Activated CD8-positive, alpha-beta memory T cell treated with anti-CD3 and anti-CD28 coated beads, Interleukin-2, amount 10 ng/mL, durations not matched to agents 7 days and 5 days (primary cell): Measurements from ENCODE around the gene ECE1. TPM values are rescaled to one million over a fixed set of nuclear protein-coding genes. Genes with fewer than 3 reads are reported as not detected.

Source experiments
- ATAC-seq: fragments of 150-1000 bp; cut with Tn5 transposase; one replicate; pipeline ENCODE4 v1.10.0; 2021; ENCODE audit warnings: moderate library complexity
- CTCF ChIA-PET: fragments of 350-600 bp; sonication (Branson Sonifier 250); formaldehyde crosslinking; loops from one replicate; lab custom pipeline; 2021; ENCODE audit warnings: antibody characterized with exemption; lab: Charles Lee
- DNase-seq: peaks from one replicate; pipeline ENCODE4 v3.0.0-alpha.2; 2020
- H3K27ac Mint-ChIP-seq: one replicate; pipeline ENCODE4 v1.8.0; 2021; ENCODE audit warnings: mild to moderate bottlenecking, mixed read lengths
- H3K27me3 Mint-ChIP-seq: one replicate; pipeline ENCODE4 v1.8.0; 2021; ENCODE audit warnings: mixed read lengths
- H3K36me3 Mint-ChIP-seq: one replicate; pipeline ENCODE4 v1.8.0; 2021; ENCODE audit warnings: mild to moderate bottlenecking, mixed read lengths
- H3K4me1 Mint-ChIP-seq: one replicate; pipeline ENCODE4 v1.8.0; 2021; ENCODE audit warnings: mixed read lengths
- H3K4me3 Mint-ChIP-seq: one replicate; pipeline ENCODE4 v1.8.0; 2021; ENCODE audit warnings: mild to moderate bottlenecking, moderate library complexity, mixed read lengths
- H3K9me3 Mint-ChIP-seq: one replicate; pipeline ENCODE4 v1.8.0; 2022; ENCODE audit warnings: low read depth, mixed read lengths
- total RNA-seq, 2 experiments: library from RNA; stranded (reverse); gene quantifications; one replicate each; pipeline ENCODE4 v1.2.3, GENCODE V29; 2021

ECE1 gene
- total RNA-seq, 2 experiments from 2014 or later = 46.6 to 87.5 TPM

DNA sequence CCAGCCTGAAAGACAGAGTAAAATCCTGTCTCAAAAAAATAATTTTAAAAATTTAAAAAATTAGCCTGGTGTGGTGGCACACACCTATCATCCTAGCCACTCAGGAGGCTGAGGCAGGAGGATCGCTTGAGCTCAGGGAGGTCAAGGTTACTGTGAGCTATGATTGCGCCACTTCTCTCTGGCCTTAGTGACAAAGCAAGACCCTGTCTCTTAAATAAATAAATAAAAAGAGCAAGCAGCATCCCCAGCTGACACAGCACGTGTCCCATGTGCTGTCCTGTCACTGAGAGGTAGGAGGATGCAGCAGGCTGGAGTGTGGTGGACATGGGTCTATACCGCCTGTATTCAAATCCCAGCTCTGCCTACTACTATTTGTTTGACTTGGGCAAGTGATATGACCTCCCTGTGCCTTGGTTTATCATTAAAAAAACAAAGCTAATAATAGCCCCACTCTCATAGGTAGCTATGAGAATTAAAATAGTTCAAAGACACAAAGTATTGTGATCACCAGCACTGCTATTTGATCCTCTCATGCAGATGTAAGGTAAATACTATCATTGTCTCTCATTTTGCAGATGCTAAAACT is 22.2 kb upstream of the ECE1 start:
- Mint-ChIP-seq H3K4me1 (peaks cover 28% of the 10 kb centered on the region), H3K27me3 (no peaks in the 10 kb centered on the region), H3K36me3 (peaks cover 14% of the 10 kb centered on the region), H3K4me3 (no peak overlapping the region), H3K9me3 (no peaks in the 10 kb centered on the region), H3K27ac (no peak overlapping the region)
- CTCF ChIA-PET = interaction anchor here (1.4 kb wide), 1 partner anchor 32 kb away, joined by 3 read pairs; no protein-coding TSS in a partner anchor
- ATAC-seq (no peak), DNase-seq (no peak)

DNA sequence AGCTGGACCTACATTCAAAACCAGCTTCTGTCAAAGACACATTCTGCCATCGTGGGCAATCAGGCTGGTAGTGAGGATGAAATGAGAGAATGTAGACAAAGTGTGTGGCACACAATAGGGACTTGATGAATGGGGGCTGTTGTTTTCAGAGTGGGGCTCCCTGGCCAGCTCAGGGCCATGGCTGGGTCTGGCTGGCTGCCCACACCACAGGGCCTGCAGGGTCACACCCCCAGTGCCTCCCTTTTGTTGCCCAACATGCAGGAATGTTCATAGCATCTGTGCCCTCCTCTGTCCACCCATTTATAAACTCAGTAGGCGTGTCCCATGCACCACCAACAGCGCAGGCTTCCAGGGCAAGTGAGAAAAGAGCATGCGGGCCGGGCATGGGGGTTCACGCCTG is 20.8 kb upstream of the ECE1 start:
- Mint-ChIP-seq H3K9me3 (no peaks in the 10 kb centered on the region), H3K36me3 (peaks cover 14% of the 10 kb centered on the region), H3K4me3 (no peak overlapping the region), H3K27me3 (no peaks in the 10 kb centered on the region), H3K4me1 (peaks cover 34% of the 10 kb centered on the region), H3K27ac (no peak overlapping the region)
- no peak for DNase-seq
- CTCF ChIA-PET = no interaction called here
- ATAC-seq = no peak

DNA sequence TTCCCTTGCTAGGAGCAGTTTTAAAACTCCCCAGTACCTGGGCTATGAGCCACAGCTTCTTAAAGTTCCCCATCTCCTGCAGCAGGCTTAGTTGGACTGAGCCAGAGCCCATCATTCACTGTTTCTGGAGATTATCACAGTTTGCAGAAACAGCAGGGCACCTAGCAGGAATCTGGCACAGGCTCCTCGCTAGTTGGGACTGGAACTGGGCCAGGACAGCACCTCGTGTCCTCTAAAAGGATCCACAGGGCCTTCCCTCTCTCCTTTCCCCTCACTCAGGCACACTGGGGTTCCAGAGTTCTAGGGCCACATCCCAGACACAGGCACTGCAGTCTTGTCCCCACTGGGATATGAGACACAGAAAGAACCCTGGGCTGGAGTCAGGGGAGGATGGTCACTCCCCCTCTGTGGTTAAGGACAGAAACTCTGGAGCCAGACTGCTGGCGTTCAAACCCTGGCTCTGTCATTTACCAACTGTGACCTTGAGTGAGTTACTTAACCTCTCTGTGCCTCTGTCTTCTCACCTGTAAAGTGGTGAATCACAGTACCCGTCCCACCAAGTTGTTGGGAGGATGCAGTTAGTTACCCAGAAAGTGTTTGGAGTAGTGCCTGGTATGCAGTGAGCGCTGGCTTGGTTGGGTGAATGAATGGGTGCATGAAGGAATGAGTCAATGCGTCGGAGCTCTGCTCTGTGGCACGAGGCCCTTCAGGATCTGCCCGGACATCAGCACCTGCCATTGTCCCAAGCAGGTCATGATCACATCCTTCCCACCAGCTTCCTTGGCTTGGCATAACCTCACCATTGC is 18.8 kb upstream of the ECE1 start:
- peaks cover 14% of the 10 kb centered on the region for H3K36me3 Mint-ChIP-seq
- CTCF ChIA-PET = no interaction called here

DNA sequence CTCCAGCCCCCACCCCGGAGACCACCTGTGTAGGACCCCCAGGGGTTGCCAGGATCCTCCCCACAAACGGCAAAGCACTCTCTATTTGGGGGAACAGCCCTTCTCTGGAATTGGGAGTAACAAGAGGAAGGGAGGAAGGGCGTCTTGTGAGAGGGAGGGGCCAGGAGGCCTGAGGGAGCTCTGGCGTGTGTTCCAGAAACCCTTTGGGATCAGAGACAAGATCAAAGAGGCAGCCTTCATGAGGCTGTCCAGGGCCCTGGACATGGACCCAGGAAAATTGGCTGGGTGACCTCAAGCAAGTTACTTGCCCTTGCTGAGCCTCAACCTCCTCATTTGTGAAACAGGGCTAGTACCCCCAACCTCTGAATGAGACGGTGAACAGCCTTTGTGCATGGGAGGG is 18.1 kb upstream of the ECE1 start:
- H3K27ac Mint-ChIP-seq = no peak overlapping the region
- H3K4me1 Mint-ChIP-seq = peaks cover 34% of the 10 kb centered on the region
- CTCF ChIA-PET = no interaction called here
- no peaks in the 10 kb centered on the region for H3K9me3 Mint-ChIP-seq
- no peaks in the 10 kb centered on the region for H3K27me3 Mint-ChIP-seq
- ATAC-seq (no peak), DNase-seq (no peak)
- H3K36me3 Mint-ChIP-seq = peaks cover 14% of the 10 kb centered on the region
- no peak overlapping the region for H3K4me3 Mint-ChIP-seq

More for the DNA sequence above, 18.8 kb upstream of the ECE1 start:
- H3K27ac Mint-ChIP-seq = no peak overlapping the region
- no peaks in the 10 kb centered on the region for H3K27me3 Mint-ChIP-seq
- ATAC-seq (no peak), DNase-seq (no peak)
- H3K9me3 Mint-ChIP-seq = no peaks in the 10 kb centered on the region
- peaks cover 34% of the 10 kb centered on the region for H3K4me1 Mint-ChIP-seq
- H3K4me3 Mint-ChIP-seq = no peak overlapping the region

DNA sequence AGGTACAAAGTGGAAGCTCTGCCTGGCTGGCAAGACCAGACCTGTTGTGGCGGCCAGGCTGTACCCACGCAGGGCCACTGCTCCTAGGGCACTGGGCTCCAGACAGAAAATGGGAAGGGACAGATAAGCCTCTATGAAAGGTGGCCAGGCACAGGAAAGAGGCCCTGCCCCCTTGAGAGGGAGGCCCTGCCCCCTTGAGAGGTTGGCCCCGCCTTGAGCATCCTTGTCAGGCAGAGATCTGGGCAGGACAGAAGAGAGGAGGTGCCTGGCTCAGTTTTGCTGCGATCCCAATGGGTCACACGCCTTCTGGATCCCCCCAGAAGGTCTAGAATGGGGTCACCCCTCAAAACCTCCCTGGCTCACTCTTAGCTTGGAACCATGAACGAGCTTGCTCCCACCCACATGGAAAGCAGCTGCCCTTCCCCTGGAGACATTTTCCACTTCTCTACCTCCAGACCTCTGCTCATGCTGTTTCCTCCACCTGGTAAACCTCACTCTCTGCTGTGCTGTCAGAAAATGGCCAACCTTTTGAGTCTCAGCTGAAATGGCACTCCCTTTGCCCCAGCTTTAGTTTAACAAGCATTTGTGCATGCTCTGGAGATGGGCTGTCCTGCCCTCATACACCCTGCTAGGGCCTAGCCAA is 17.5 kb upstream of the ECE1 start:
- H3K9me3 Mint-ChIP-seq = no peaks in the 10 kb centered on the region
- ATAC-seq (peak; percentile 77), DNase-seq (no peak)
- CTCF ChIA-PET = interaction anchor here (2.0 kb wide), 1 partner anchor 61 kb away, joined by 6 read pairs; no protein-coding TSS in a partner anchor
- H3K27ac Mint-ChIP-seq = peak overlapping the region; percentile 40
- peaks cover 14% of the 10 kb centered on the region for H3K36me3 Mint-ChIP-seq
- peaks cover 34% of the 10 kb centered on the region for H3K4me1 Mint-ChIP-seq
- no peaks in the 10 kb centered on the region for H3K27me3 Mint-ChIP-seq
- no peak overlapping the region for H3K4me3 Mint-ChIP-seq

DNA sequence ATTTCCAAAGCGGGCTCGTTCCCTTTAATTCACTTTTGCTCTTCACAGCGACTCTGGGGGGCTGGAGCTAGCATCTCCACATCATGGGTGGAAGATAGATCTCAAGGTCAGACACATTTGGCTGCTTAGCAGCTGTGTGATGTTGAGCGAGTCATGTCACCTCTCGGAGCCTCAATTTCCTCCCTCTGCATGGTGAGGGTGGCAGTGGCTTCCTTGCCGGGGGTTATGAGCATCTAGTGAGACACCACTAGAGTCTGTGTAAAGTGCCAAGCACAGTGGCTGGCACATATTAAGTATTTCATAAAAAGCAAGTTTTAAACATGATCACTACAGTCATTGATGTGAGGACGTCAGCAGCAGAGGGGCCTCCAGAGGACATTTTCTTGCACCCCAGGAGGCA is 16.9 kb upstream of the ECE1 start:
- Mint-ChIP-seq H3K36me3 (peaks cover 14% of the 10 kb centered on the region), H3K4me1 (peaks cover 34% of the 10 kb centered on the region), H3K9me3 (no peaks in the 10 kb centered on the region), H3K4me3 (no peak overlapping the region), H3K27ac (no peak overlapping the region), H3K27me3 (no peaks in the 10 kb centered on the region)
- CTCF ChIA-PET = interaction anchor here (2.0 kb wide), 1 partner anchor 61 kb away, joined by 6 read pairs; no protein-coding TSS in a partner anchor
- ATAC-seq (peak; percentile 43), DNase-seq (no peak)

DNA sequence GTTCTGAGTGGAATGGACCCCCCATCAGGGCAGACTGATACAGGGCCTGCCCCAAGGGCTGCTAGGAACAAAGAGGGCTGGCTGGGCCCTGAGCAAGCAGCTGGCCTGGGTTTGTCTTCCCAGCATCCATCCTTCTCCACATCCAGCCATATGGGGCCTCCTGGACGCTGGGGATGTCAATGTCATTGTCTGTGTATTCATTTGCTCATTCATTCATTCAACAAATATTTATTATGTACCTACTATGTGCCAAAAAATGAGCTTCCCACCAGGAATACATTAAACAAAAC is 15.6 kb upstream of the ECE1 start:
- CTCF ChIA-PET = interaction anchor here (0.7 to 2.0 kb wide), 2 partner anchors 36 to 63 kb away, joined by 3 to 6 read pairs; no protein-coding TSS in a partner anchor
- Mint-ChIP-seq H3K9me3 (no peaks in the 10 kb centered on the region), H3K27ac (no peak overlapping the region), H3K4me3 (no peak overlapping the region), H3K36me3 (peaks cover 12% of the 10 kb centered on the region), H3K4me1 (peaks cover 35% of the 10 kb centered on the region), H3K27me3 (no peaks in the 10 kb centered on the region)
- ATAC-seq (no peak), DNase-seq (no peak)

DNA sequence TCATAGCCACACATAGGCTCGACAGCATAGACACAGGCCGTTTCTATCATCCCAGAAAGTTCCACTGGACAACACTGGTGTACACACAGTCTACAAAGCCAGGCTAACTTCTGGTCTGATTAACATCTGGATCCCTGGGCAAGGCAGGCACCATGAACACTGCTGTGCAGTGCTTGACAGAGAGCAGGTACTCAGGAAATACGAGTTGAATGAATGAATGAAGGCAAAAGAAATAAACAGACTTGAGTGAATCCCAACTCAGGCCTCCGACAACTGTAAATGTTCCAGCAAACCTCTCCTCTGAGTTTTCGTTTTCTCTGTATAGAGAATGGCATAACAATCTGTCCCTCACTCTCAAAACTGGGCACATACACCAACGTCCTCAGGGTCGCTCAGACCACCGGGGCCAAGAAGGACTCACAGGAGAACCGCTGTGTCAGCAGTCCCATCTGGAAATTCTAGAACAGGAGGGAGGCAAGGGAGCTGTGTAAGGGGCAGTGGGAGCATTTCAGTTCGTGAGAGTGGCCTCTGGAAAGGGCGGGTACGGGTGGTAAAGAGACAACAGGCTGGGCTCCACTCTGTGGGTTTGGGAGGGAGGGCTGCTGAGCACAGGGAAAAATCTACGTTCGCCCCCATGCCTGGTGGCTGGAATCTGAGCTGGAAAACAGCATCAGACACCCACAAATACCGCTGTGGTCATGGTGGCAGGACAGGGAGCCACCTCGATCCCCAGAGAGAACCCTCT is 15.1 kb upstream of the ECE1 start:
- ATAC-seq (no peak), DNase-seq (no peak)
- peaks cover 6% of the 10 kb centered on the region for H3K36me3 Mint-ChIP-seq
- no peaks in the 10 kb centered on the region for H3K27me3 Mint-ChIP-seq
- CTCF ChIA-PET = interaction anchor here (2.0 kb wide), 1 partner anchor 63 kb away, joined by 6 read pairs; no protein-coding TSS in a partner anchor
- H3K9me3 Mint-ChIP-seq = no peaks in the 10 kb centered on the region
- H3K27ac Mint-ChIP-seq = no peak overlapping the region
- no peak overlapping the region for H3K4me3 Mint-ChIP-seq
- H3K4me1 Mint-ChIP-seq = peaks cover 34% of the 10 kb centered on the region

DNA sequence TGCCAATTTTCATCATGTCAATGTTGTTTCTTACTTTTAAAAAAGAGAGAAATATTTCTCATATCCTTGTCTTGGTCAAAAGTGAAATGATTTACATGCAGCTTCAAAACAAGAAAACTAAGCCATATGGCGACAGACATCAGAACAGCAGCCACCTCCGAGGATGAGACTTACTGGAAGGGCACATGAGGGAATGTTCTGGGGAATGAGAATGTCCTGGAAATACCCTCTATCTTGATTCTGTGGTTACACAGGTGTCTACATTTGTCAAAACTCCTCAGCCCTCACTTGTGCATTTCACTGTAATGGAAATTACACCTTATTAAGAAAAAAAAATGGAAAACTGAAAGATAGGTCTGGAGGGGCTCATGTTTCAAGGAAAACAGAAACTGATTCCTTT is 14.2 kb upstream of the ECE1 start:
- DNase-seq (no peak), ATAC-seq (no peak)
- CTCF ChIA-PET = interaction anchor here (0.6 kb wide), 1 partner anchor 63 kb away, joined by 3 read pairs; no protein-coding TSS in a partner anchor
- Mint-ChIP-seq H3K4me3 (no peak overlapping the region), H3K27ac (no peak overlapping the region), H3K27me3 (no peaks in the 10 kb centered on the region), H3K9me3 (no peaks in the 10 kb centered on the region), H3K4me1 (peaks cover 36% of the 10 kb centered on the region), H3K36me3 (peaks cover 3% of the 10 kb centered on the region)

DNA sequence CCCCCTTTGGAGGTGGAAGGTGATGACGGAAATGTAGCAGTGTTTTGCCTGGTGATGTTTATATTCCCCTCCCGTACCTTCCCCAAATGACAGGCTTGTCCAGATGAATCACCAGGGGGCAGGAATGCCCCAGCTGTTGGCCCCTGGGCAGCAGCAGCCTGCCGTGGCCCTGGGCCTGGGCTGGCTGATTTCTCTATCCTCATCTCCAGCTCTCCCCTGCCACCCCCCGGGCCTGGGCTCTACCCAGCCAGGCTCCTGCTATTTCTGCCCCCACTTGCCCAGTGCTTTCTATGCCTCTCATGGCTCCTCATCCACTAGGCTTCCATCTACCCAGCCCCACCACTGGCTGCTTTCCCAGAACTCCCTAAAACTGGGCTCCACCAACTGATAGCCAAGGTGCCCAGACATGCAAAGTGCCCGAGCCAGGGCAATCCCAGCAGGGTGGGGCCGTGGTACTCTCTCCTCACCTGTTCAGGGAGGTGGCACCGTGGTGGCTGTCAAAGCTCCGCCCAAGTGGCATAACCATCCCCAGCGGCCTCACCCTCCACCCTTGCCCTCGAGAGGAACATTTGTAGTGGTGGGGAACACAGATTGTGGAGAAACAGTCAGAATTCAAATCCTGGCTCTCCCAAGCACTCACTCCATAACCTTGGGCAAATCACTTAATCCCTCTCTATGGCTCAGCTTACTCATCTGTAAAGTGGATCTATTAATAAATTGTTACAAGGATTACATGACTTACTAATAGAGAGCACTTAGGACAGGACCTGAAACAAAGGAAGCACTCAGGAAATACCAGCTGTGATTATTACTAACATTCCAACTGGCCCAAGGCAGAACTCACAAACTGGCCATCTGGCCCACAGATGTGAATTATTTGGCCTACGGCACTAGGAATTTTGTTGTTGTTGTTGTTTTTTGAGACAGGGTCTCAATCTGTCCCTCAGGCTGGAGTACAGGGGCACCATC is 12.8 kb upstream of the ECE1 start:
- no peak for ATAC-seq
- CTCF ChIA-PET = interaction anchor here (0.8 to 1.4 kb wide), 3 partner anchors 31 to 71 kb away, joined by 3 read pairs; no protein-coding TSS in a partner anchor

DNA sequence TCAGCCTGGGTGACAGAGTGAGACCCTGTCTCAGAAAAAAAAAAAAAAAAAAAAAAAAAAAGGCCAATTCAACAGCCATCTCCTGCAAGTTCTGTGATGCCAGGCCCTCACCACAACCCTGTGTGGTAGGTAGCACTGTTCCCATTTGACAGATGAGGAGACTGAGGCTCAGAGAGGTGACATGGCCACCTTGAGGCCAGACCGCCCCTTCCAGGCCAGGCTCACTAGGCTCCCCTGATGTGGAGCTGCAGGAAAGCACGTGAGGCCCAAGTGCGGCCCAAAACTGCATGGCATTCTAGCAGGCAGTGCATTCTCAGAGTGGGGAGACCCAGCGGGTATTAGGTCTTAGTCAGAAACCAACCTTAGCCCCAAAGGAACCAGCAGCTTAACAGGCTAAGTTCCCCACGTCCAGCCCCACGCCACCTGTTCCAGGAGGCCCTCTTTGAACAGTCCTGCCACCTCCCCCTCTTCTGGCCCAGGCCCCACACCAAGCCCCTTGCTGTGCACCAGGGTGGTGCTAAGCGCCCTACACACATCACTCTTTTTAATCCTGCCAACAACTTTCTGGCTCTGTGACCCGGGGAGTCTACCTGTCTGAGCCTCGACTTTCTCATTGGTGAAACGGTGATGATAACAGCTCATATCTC is 11.7 kb upstream of the ECE1 start:
- CTCF ChIA-PET = interaction anchor here (0.9 to 1.4 kb wide), 4 partner anchors 31 to 67 kb away, joined by 3 to 4 read pairs (median 3); no protein-coding TSS in a partner anchor
- H3K4me3 Mint-ChIP-seq = no peak overlapping the region
- H3K27me3 Mint-ChIP-seq = no peaks in the 10 kb centered on the region
- DNase-seq (no peak), ATAC-seq (no peak)
- H3K36me3 Mint-ChIP-seq = no peaks in the 10 kb centered on the region
- H3K4me1 Mint-ChIP-seq = peaks cover 37% of the 10 kb centered on the region
- no peaks in the 10 kb centered on the region for H3K9me3 Mint-ChIP-seq
- H3K27ac Mint-ChIP-seq = no peak overlapping the region

More for the DNA sequence above, 12.8 kb upstream of the ECE1 start:
- DNase-seq = no peak
- peaks cover 41% of the 10 kb centered on the region for H3K4me1 Mint-ChIP-seq
- H3K9me3 Mint-ChIP-seq = no peaks in the 10 kb centered on the region
- H3K27ac Mint-ChIP-seq = no peak overlapping the region
- H3K36me3 Mint-ChIP-seq = no peaks in the 10 kb centered on the region
- H3K27me3 Mint-ChIP-seq = no peaks in the 10 kb centered on the region
- H3K4me3 Mint-ChIP-seq = no peak overlapping the region

DNA sequence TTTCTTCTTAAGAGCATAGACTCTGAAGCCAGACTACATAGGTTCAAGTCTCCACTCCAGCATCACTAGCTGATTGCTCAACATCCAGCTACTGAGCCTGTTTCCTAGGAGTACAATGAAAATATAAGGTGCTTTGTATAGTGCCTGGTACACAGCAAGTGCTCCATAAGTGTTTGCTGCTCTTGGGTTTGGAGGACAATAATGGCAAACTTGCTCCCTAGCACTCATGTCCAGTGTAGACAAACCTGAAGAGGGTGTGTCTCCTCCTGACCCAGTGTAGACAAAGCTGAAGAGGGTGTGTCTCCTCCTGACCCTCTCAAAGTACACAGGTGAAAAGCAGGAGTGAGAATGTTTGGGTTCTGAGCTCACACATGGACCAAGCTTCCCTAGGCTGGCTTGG is 10.5 kb upstream of the ECE1 start:
- Mint-ChIP-seq H3K27me3 (no peaks in the 10 kb centered on the region), H3K4me3 (no peak overlapping the region), H3K27ac (no peak overlapping the region), H3K36me3 (no peaks in the 10 kb centered on the region), H3K9me3 (no peaks in the 10 kb centered on the region), H3K4me1 (peaks cover 46% of the 10 kb centered on the region)
- no peak for DNase-seq
- no peak for ATAC-seq
- CTCF ChIA-PET = interaction anchor here (1.1 to 2.4 kb wide), 5 partner anchors 9 to 68 kb away, joined by 3 to 7 read pairs (median 4); no protein-coding TSS in a partner anchor
